IPS-18c (cell line): ENCODE results near the gene KRTAP19-7.

ENCODE experiments used
- H3K4me3 ChIP-seq: 2 replicates; pipeline ENCODE4 v1.7.0; 2013; ENCODE audit warnings: low read depth, mild to moderate bottlenecking, low read length, moderate library complexity; ENCODE audit not compliant: insufficient read depth
- H3K9me3 ChIP-seq: one replicate; pipeline ENCODE4 v1.6.1; 2013; ENCODE audit warnings: mild to moderate bottlenecking, low read length, moderate library complexity; ENCODE audit not compliant: control insufficient read depth, insufficient read depth

The KRTAP19-7 gene

DNA sequence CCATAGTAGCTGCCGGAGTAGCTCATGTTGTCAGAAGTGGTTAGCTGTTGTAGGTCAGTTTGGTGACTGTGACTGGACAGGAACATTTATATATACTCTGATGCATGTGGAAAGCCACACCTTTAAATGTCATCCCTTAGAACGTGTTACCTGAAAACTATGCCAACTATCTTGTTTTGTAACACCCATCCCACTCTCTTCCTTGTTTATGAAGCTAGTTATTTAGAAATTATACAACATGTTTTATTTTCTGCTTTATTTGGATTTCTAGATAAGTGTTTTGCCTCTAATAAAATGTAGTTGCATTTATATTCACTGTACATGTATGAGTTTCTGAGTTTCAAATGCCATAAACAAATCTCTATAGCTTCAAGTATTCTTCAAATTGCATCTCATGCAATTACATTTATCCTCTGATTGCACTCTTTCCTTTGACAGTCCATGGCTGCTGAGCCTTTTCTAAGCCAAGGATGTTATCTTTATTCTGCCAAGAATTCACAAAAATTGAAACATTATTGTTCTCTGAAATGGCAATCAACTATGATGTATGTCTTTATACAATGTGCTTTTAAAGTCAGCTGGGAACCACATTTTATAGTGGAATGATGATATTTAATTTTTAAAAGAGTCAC, at the start of gene KRTAP19-7:
Gene KRTAP19-7, minus strand, starts transcription at position 51 of the 632 bp plus-strand sequence. Its CDS starts 25 bp downstream, at position 26.
- Histone ChIP-seq H3K4me3 (no peak within 1 kb of the TSS), H3K9me3 (no peaks in the 10 kb centered on the region)

DNA sequence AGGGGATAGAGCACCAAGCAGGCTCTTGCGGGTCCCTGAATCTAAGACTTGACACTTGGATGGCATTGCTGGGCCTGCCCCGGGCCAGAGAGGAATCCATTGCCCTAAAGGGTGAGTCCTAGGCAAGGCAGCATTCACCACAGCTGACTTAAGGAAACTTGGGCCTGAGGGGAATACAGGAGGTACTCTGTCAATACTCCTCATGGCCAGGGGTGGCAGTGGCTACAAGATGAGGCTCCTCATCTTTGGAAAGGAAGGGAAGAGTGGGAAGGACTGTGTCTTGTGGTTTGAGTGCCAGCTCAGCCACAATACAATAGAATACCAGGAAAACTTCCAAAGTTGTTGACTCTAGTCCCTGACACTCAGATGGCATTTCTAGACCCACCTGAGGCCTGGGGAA, 44.9 kb upstream of the KRTAP19-7 start:
- no peaks in the 10 kb centered on the region for H3K9me3 ChIP-seq

DNA sequence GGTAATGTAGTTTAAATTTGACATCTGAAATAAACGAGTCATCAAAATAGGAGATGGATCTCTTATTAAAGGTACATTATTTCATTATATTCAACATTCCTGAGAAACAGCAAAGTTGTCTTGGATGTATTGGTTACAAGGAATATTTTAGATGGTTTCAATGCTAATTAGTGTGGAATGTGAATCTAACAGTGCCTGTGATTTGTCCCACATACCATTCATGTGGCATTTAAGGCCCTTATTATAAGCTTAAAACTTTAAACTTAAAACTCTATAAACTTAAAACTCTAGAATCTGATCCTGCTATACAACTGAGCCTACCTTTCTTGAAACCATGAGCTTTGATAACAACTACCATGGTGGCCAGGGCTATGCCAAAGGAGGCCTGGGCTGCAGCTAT, 39.7 kb upstream of the KRTAP19-7 start, which contains the start of gene KRTAP22-1:
Gene KRTAP22-1, plus strand, starts transcription at position 301 of the 400 bp plus-strand sequence.
- Histone ChIP-seq H3K4me3 (no peak within 1 kb of the TSS), H3K9me3 (no peaks in the 10 kb centered on the region)

More for the DNA sequence above, 44.9 kb upstream of the KRTAP19-7 start:
- H3K4me3 ChIP-seq, result no peak overlapping the region

GRCh38 chr21:30598802-30599201, 37.7 kb upstream of the KRTAP19-7 start, which contains the start of gene KRTAP6-2:
TSS of gene KRTAP6-2 (minus strand) at chr21:30598902. CDS start at chr21:30598874, 28 bp downstream.
- no peak within 1 kb of the TSS for H3K4me3 ChIP-seq
- no peaks in the 10 kb centered on the region for H3K9me3 ChIP-seq

- Histone ChIP-seq H3K9me3 (no peaks in the 10 kb centered on the region), H3K4me3 (no peak within 1 kb of the TSS)
Observed at GRCh38 chr21:30592140-30592539, 31.0 kb upstream of the KRTAP19-7 start, which contains the start of gene KRTAP6-3. TSS of gene KRTAP6-3 (plus strand) at chr21:30592440. CDS start at chr21:30592446, 6 bp downstream.

DNA sequence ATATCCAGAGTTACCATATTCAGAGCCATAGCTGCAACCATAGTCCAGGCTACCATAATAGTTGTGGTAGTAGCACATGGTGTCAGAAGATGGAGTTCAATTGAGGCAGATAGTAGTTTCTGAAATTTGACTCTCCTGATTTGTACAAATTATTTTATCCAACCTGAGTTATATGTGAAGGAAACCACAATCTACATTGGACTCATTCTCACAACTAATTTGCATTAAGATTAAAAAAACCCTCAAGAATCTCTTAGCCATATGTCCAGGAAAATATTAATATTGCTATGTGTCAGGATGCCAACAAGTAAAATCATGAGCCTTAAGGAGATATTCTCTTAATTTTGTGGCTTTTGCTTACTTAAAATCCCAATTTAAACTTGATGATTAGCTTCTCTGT, 29.2 kb upstream of the KRTAP19-7 start, which contains the start of gene KRTAP22-2:
Gene KRTAP22-2, minus strand, starts transcription at position 101 of the 400 bp plus-strand sequence.
- no peaks in the 10 kb centered on the region for H3K9me3 ChIP-seq

GRCh38 chr21:30582870-30583269, 21.8 kb upstream of the KRTAP19-7 start:
- H3K4me3 ChIP-seq, result no peak overlapping the region

More for the DNA sequence above, 29.2 kb upstream of the KRTAP19-7 start, which contains the start of gene KRTAP22-2:
- H3K4me3 ChIP-seq, result no peak within 1 kb of the TSS

GRCh38 chr21:30580132-30580531, 19.0 kb upstream of the KRTAP19-7 start:
- Histone ChIP-seq H3K9me3 (no peaks in the 10 kb centered on the region), H3K4me3 (no peak overlapping the region)

More at GRCh38 chr21:30582870-30583269, 21.8 kb upstream of the KRTAP19-7 start:
- no peaks in the 10 kb centered on the region for H3K9me3 ChIP-seq

- H3K9me3 ChIP-seq, result no peaks in the 10 kb centered on the region
Observed at GRCh38 chr21:30579346-30579745, 18.2 kb upstream of the KRTAP19-7 start.

DNA sequence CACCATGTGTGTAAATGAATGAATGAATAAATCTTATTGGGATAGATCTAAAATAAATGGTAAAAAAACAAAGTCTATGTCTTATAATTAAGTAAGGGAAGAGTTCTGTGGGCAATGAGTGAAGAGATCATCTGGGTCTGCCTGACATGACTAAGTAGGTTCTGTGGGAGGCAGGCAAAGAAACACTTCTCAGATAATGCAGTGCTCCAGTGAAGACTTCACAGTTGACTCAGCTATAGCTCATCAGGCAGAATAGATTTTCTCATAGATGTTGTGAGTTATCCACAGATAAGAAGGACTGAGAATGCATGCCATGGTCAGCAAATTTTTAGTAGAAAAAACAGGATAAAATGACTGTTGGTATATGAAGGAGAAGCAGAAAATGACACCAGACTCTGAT, 16.7 kb upstream of the KRTAP19-7 start:
- H3K9me3 ChIP-seq, result no peaks in the 10 kb centered on the region
- no peak overlapping the region for H3K4me3 ChIP-seq

More at GRCh38 chr21:30579346-30579745, 18.2 kb upstream of the KRTAP19-7 start:
- no peak overlapping the region for H3K4me3 ChIP-seq

DNA sequence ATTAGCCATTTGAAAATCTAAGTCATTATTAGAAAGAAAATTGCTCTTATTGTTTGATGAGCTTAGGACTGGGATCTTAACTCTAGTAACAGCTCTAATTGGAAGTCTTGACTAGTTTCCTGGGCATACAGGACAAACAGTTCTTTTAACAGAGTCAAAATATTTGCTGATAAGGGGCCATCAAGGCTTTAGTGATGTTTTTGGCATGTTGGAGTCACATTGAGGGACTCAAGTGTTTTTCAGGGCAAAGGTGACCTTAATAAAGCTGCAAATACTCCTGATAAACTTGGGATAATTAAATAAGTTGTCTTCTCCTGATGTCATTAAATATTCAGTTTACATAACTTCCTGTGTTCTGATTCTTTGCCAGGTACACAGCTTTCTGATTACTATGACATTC, 6.5 kb upstream of the KRTAP19-7 start:
- Histone ChIP-seq H3K9me3 (no peaks in the 10 kb centered on the region), H3K4me3 (no peak overlapping the region)

DNA sequence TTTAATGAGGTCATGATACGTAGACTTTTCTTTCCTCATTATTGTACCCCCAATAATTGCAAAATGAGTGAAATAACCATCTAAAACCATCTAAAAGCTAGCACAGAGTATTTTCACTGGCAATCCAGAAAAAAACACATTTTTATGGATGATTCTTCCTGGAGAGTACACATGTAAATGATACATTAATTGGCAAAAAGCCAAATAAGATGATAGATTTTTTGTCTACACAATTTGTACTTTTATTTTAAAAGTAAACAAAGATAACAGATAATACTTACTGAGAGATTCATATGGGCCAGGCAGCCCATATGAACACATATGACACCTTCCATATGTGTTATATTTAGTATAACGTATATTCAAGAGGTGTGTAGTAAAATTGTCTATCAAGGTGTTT, 2.5 kb upstream of the KRTAP19-7 start:
- H3K9me3 ChIP-seq, result no peaks in the 10 kb centered on the region
- no peak overlapping the region for H3K4me3 ChIP-seq

- H3K4me3 ChIP-seq, result no peak overlapping the region
- no peaks in the 10 kb centered on the region for H3K9me3 ChIP-seq
Observed at GRCh38 chr21:30563072-30563471, 2.0 kb upstream of the KRTAP19-7 start.

DNA sequence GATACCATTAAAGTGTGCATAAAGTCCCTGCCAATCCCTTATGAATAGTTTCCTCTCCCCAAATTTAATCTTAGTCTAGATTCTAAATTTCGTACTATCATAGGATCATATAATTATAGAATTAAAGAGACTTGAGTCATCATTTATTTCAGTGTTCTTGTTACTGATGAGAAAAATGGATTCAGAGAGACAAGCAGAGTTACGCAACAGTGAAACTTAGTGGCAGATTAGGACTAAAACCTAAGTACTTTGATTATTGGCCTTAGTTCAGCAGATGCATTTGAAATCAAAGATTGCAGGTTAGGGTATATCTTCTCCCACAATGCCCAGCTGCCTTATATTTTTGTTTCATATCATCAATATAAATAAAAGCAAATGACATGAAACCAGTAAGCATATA, 843 bp upstream of the KRTAP19-7 start:
- H3K4me3 ChIP-seq, result no peak overlapping the region
- H3K9me3 ChIP-seq, result no peaks in the 10 kb centered on the region

GRCh38 chr21:30555095-30555494, 6.0 kb downstream of the KRTAP19-7 start:
- Histone ChIP-seq H3K9me3 (no peaks in the 10 kb centered on the region), H3K4me3 (no peak overlapping the region)

DNA sequence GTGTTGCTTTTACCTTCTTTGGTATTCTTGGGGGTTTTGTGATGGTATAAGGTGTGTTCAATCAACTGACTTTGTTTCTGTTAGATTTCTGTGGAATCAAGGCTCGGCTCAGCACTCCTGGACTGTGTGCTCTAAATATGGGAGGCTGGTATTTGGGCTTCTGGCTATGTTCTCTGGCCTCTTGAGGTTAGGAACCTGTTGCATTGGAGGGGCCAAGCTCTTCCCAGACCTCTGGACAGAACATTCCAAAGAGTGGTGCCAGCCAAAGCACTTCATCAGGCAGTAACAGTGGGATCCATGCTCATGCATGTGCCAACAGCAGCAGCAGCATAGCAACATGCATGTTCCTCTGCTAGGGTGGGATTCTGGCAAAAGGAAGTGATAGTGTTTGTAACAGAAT, 8.3 kb downstream of the KRTAP19-7 start:
- Histone ChIP-seq H3K4me3 (no peak overlapping the region), H3K9me3 (no peaks in the 10 kb centered on the region)

- H3K9me3 ChIP-seq, result no peaks in the 10 kb centered on the region
- H3K4me3 ChIP-seq, result no peak within 1 kb of the TSS
Observed at GRCh38 chr21:30541764-30542163, 19.4 kb downstream of the KRTAP19-7 start, which contains the start of gene KRTAP19-6. TSS of gene KRTAP19-6 (minus strand) at chr21:30541864. CDS start at chr21:30541833, 31 bp downstream.

GRCh38 chr21:30518876-30519275, 42.2 kb downstream of the KRTAP19-7 start:
- H3K4me3 ChIP-seq, result no peak overlapping the region
- H3K9me3 ChIP-seq, result no peaks in the 10 kb centered on the region
